Cardiac muscle cell (in vitro differentiated cells and primary cell): ENCODE measurements around the gene PTGS1. TPM values are rescaled to one million over a fixed set of nuclear protein-coding genes. Genes with fewer than 3 reads are reported as not detected.
"Not testable (repeated sequence)": the region's sequence is repeated elsewhere in the genome, so short reads cannot be mapped to it uniquely, and the experiment has no call there.

Experiments
- DNase-seq, 2 donors: peaks; one replicate each; pipeline versions ENCODE4 v3.0.0 to v3.0.0-alpha.2; 2010 to 2017; ENCODE audit warnings: low read depth in 1 of 2, low spot score in 1 of 2
- H3K27ac ChIP-seq: fragments of 200-600 bp; sonication (generic); 2 replicates; pipeline ENCODE4 v1.5.1; 2016
- H3K27me3 ChIP-seq: fragments of 200-600 bp; sonication (generic); 2 replicates; pipeline ENCODE4 v1.6.0; 2016; ENCODE audit warnings: control low read depth
- H3K36me3 ChIP-seq: fragments of 200-600 bp; sonication (generic); 2 replicates; pipeline ENCODE4 v1.5.1; 2016; ENCODE audit warnings: control low read depth
- H3K4me1 ChIP-seq: fragments of 200-600 bp; sonication (generic); 2 replicates; pipeline ENCODE4 v1.8.1; 2017; ENCODE audit warnings: low read depth, mild to moderate bottlenecking, mixed run types
- H3K4me3 ChIP-seq: fragments of 200-600 bp; sonication (generic); 2 replicates; pipeline ENCODE4 v1.5.1; 2016; ENCODE audit warnings: mild to moderate bottlenecking
- H3K9me3 ChIP-seq: fragments of 200-600 bp; sonication (generic); 2 replicates; pipeline ENCODE4 v1.5.1; 2017; ENCODE audit warnings: low read depth, mild to moderate bottlenecking, control low read depth
- polyA plus RNA-seq: library from polyadenylated mRNA; unstranded; fragments of >200 nt; fragmentation: Nextera tagmentation; extraction: Ambion mirVana; gene quantifications from 2 replicates; pipeline ENCODE4 v1.2.1, GENCODE V29; 2016
- total RNA-seq: library from RNA; depleted of rRNA; stranded (reverse); fragments of >200 nt; gene quantifications from 2 replicates; pipeline ENCODE4 v1.2.3, GENCODE V29; 2016
- TF ChIP-seq, protein P1 (sequence below): IDR thresholded peaks from 2 replicates; pipeline ENCODE4 v1.5.1; 2012; ENCODE audit warnings: low read depth, mild to moderate bottlenecking, low read length

The PTGS1 gene
- total RNA-seq: 0.74 and 1.2 TPM in 2 replicates
- polyA plus RNA-seq: 1.4 TPM in 1 of 2 replicates, not detected in the other

DNA sequence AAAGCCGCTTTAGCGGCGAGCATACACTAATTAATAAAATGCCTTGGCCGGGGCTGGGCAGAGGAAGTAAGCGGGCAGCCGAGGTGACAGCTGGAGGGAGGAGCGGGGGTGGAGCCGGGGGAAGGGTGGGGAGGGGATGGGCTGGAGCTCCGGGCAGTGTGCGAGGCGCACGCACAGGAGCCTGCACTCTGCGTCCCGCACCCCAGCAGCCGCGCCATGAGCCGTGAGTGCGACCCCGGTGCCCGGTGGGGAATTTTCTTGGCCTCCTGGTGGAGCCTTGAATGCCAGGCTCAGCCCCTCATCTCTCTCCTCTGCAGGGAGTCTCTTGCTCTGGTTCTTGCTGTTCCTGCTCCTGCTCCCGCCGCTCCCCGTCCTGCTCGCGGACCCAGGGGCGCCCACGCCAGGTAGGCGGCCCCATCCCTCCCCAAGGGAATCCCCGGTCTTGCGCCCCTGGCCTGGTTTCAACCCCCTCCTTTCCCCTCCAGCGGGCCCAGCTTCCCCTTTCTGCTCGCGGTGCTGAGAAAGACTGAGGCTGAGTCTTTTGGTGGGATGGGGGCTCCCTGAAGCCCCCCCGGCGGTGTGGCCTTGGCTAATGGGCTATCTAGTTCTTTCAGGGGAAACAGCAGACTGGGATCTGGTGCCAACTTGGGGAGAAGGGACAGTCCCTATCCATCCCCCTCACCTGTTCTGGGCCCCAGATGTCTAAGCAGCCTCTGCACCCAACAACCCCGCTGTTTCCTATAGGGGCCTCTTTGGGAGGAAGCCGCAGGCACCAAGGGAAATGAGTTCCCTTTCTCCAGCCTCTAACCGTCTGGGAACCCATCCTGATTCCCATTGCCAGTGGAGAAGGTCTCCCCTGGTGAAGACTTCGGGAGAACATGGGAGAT is at the start of gene PTGS1:
TSS of gene PTGS1 (plus strand) at position 156 of the 887 bp plus-strand sequence. CDS start at position 217, 61 bp downstream.
- Histone ChIP-seq H3K4me1 (peaks cover 11% of the 10 kb centered on the region), H3K4me3 (peak within 1 kb of the TSS; percentile 13), H3K36me3 (no peaks in the 10 kb centered on the region), H3K27ac (no peak within 1 kb of the TSS), H3K27me3 (peaks cover 39% of the 10 kb centered on the region), H3K9me3 (no peaks in the 10 kb centered on the region)
- peak; percentile 48 to 80 for DNase-seq
- TF ChIP-seq, protein P1, sequence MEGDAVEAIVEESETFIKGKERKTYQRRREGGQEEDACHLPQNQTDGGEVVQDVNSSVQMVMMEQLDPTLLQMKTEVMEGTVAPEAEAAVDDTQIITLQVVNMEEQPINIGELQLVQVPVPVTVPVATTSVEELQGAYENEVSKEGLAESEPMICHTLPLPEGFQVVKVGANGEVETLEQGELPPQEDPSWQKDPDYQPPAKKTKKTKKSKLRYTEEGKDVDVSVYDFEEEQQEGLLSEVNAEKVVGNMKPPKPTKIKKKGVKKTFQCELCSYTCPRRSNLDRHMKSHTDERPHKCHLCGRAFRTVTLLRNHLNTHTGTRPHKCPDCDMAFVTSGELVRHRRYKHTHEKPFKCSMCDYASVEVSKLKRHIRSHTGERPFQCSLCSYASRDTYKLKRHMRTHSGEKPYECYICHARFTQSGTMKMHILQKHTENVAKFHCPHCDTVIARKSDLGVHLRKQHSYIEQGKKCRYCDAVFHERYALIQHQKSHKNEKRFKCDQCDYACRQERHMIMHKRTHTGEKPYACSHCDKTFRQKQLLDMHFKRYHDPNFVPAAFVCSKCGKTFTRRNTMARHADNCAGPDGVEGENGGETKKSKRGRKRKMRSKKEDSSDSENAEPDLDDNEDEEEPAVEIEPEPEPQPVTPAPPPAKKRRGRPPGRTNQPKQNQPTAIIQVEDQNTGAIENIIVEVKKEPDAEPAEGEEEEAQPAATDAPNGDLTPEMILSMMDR: no peak

DNA sequence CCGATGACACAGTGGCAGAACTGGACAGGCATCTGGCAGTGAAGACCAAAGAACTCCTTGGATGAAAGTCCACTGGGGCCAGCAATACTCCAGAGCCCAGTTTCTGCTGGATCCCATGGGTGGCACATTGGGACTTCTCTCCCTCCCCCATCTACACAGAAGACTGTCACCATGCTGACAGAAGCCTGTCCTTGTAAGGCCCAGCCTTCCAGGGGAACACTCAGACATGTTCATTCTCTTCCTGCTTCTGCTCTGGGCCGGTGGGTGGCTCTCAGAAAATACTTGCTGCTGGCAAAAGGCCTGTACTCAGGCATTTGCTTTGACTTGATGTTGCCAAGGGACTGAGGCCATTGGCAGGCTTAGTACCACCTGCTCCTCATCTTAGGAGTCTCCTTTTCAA is 48.3 kb upstream of the PTGS1 start:
- Histone ChIP-seq H3K36me3 (peaks cover 14% of the 10 kb centered on the region), H3K27ac (no peak overlapping the region), H3K9me3 (no peaks in the 10 kb centered on the region), H3K27me3 (no peaks in the 10 kb centered on the region), H3K4me1 (no peaks in the 10 kb centered on the region), H3K4me3 (no peak overlapping the region)
- TF ChIP-seq, protein P1: no peak
- DNase-seq: no peak

- not testable (repeated sequence) for H3K27ac ChIP-seq, H3K4me3 ChIP-seq, DNase-seq, H3K27me3 ChIP-seq, H3K4me1 ChIP-seq, H3K9me3 ChIP-seq
- peaks cover 14% of the 10 kb centered on the region for H3K36me3 ChIP-seq
Observed at GRCh38 chr9:122324665-122325064, 46.2 kb upstream of the PTGS1 start.

DNA sequence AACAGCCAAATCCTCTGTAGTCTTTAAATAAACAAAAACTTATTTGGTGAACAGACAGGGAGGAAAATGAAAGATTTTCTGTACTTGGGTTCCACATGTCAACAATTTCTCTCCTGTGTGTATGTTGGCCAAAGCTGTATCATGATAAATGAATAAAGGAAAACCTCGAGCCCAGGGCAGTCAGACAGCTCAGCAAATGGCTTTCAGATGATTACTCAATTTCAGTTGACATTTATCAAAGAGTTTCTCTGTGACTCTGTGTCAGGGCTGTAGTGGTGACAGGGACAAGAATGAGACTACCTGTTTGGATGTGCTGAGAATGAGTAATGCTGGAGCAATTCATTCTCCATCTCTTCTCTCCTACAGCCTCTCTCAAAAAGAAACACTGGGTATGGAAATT is 45.7 kb upstream of the PTGS1 start:
- peaks cover 14% of the 10 kb centered on the region for H3K36me3 ChIP-seq
- H3K27ac ChIP-seq: no peak overlapping the region
- no peak for DNase-seq
- H3K9me3 ChIP-seq: no peaks in the 10 kb centered on the region
- H3K4me1 ChIP-seq: no peaks in the 10 kb centered on the region
- H3K27me3 ChIP-seq: no peaks in the 10 kb centered on the region
- TF ChIP-seq, protein P1: no peak
- H3K4me3 ChIP-seq: no peak overlapping the region

- no peak for DNase-seq
- TF ChIP-seq, protein P1: no peak
- Histone ChIP-seq H3K9me3 (no peaks in the 10 kb centered on the region), H3K36me3 (peaks cover 14% of the 10 kb centered on the region), H3K4me3 (no peak overlapping the region), H3K27ac (no peak overlapping the region), H3K4me1 (no peaks in the 10 kb centered on the region), H3K27me3 (no peaks in the 10 kb centered on the region)
Observed at GRCh38 chr9:122327175-122327574, 43.6 kb upstream of the PTGS1 start.

- no peaks in the 10 kb centered on the region for H3K9me3 ChIP-seq
- no peak for DNase-seq
- TF ChIP-seq, protein P1: no peak
- no peaks in the 10 kb centered on the region for H3K36me3 ChIP-seq
- H3K4me1 ChIP-seq: no peaks in the 10 kb centered on the region
- H3K27me3 ChIP-seq: no peaks in the 10 kb centered on the region
- H3K27ac ChIP-seq: no peak overlapping the region
- H3K4me3 ChIP-seq: no peak overlapping the region
Observed at GRCh38 chr9:122329597-122329996, 41.2 kb upstream of the PTGS1 start.

GRCh38 chr9:122330466-122330865 is 40.4 kb upstream of the PTGS1 start:
- not testable (repeated sequence) for H3K36me3 ChIP-seq, H3K4me1 ChIP-seq, H3K27ac ChIP-seq, H3K9me3 ChIP-seq, H3K4me3 ChIP-seq, H3K27me3 ChIP-seq, DNase-seq
